ENCODE data around the gene UBA52.
"Not testable (repeated sequence)": the region's sequence is repeated elsewhere in the genome, so short reads cannot be mapped to it uniquely, and the experiment has no call there.

Gene UBA52

GRCh38 chr19:18593367-18594095 is 21.9 kb downstream of the UBA52 start:
- DNase-seq = no peak

DNA sequence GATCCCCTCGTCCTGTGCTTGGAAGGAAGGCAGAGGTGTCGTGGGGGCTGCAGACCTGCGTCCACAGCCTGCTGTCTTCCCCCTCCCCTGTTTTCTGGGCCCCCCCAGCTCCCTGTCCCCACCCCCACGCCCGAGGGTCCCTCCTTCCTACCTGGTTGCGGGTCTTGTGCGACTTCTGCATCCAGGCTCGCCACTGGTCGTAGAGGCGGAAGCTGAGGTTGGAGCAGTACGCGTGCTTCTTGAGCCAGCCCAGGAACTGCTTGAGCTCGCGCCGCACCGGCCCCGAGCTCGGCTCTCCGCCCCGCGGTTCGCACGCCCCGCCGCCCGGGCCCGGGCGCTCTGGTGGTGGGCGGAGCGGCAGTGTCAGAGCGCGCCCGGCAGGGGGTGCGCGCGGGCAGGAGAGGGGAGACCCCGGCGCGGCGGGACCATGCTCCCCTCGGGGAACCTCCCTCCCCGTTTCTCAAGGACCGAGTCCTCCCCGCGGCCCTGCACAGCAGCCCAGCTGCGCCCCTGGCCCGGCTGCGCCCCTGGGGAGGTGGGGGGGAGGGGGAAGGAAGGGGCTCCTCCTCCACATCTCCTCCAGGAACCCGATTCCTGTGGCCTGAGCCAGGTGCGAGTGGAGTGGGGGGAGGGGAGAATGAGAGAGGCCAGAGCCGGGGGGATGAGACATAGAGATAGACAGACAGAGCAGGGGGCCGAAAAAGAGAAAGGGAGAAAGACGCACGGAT is 22.6 kb downstream of the UBA52 start:
- DNase-seq = peak; percentile 38

DNA sequence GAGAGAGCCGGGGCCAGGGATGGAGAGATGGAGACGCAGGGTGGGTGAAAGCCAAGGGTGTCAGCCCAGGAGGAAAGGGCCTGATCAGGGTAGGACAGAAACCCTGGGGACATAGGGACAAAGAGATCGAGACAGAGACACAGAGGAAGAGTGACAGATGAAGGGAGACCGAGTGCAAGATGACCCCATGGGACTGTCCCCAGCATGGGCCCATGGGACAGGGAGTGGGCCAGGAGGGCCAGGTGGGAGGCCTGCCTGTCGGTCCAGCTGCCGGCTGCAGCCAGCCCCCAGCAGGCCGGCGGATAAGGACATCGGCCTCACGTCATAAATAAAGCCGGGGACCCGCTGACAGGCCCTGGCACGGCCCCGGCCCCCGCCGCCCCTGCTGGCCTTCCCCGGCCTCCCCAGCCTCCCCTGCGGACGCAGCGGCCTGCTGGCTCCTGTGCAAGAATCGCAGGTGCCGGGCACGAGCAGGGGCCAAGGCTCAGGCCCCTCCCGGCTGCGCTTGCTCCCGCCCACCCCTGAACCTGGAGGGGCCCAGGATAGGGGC is 23.2 kb downstream of the UBA52 start:
- DNase-seq = no peak

- DNase-seq = no peak
These were observed 23.8 kb downstream of the UBA52 start for GRCh38 chr19:18595475-18595874.

- peak; percentile 9 for DNase-seq
These were observed 25.1 kb downstream of the UBA52 start for GRCh38 chr19:18596752-18597157.

GRCh38 chr19:18597809-18598660 is 26.4 kb downstream of the UBA52 start:
- DNase-seq = no peak

- DNase-seq = no peak
These were observed 27.8 kb downstream of the UBA52 start for GRCh38 chr19:18599485-18599884.

GRCh38 chr19:18600692-18601397 is 29.2 kb downstream of the UBA52 start:
- not testable (repeated sequence) for DNase-seq

DNA sequence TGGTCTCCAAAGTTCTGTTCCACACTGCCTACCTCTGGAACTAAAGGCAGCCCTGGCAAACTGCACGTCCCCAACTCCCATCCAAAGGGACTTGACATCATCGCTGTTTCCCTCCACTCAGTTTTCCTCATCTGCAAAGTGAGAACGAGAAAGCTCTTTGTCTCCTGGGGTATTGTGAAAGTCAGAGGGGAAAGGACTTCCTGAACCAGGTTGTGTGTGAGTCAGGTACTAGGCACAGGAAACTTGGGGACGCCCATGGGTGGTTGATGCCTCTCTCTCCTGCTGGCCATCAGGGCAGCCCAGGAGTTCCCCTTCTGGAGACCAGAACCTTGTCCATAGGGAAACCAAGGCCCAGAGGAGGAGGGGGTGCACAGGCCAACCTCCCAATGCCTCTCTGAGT is 30.2 kb downstream of the UBA52 start:
- DNase-seq = no peak

DNA sequence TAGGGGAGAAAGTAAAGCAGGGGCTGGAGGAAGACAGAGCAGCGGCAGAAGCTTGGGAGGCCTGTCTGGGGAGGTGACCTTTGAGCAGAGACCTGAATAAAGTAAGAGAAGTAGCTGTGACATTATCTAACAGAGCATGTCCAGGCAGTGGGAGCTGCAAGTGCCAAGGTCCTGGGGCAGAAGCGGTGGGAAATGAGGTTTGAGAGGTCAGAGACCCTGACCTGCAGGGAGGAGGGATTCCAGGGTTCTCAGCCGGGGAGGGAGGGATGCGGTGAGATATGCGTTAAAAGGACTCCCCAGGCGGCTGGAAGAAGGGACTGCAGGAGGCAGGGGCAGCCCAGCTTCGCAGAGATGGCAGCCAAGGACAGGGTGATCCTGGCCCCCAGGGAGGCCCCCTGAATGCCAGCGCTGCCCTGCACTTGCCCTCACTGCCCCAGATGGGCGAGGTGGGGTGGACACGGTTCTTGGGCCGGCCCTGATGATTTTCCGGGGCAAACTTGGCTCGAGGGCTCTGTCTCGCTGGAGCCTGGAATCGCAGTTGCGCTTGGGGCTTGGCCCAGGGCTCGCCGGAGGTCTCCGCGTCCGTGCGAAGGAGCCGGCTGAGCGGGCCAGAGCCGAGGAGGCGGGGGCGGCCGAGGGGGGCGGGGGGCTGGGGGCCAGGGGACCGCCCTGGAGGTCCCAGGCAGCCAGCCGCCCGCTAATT is 31.7 kb downstream of the UBA52 start:
- no peak for DNase-seq

GRCh38 chr19:18603958-18604819 is 32.5 kb downstream of the UBA52 start:
- no peak for DNase-seq

- no peak for DNase-seq
These were observed 33.1 kb downstream of the UBA52 start for GRCh38 chr19:18604820-18605159.

DNA sequence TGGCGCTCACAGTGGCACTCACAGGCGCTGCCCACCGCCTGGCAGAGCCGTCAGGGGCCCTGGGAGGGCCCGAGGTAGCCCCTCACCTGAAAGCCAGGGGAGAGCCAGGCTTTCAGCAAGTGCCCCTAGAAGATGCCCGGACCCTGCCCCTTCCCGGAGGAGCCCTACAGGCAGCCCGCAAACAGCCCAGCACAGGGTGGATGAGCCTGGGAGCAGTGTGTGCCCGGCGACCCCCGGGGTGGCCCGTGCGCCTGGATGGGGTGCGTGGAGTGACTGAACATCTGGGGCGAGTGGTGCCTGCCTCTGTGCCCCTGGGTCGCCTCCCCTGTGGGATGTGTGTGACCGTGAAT is 33.5 kb downstream of the UBA52 start:
- DNase-seq = no peak

- DNase-seq = no peak
These were observed 34.1 kb downstream of the UBA52 start for GRCh38 chr19:18605546-18606280.

DNA sequence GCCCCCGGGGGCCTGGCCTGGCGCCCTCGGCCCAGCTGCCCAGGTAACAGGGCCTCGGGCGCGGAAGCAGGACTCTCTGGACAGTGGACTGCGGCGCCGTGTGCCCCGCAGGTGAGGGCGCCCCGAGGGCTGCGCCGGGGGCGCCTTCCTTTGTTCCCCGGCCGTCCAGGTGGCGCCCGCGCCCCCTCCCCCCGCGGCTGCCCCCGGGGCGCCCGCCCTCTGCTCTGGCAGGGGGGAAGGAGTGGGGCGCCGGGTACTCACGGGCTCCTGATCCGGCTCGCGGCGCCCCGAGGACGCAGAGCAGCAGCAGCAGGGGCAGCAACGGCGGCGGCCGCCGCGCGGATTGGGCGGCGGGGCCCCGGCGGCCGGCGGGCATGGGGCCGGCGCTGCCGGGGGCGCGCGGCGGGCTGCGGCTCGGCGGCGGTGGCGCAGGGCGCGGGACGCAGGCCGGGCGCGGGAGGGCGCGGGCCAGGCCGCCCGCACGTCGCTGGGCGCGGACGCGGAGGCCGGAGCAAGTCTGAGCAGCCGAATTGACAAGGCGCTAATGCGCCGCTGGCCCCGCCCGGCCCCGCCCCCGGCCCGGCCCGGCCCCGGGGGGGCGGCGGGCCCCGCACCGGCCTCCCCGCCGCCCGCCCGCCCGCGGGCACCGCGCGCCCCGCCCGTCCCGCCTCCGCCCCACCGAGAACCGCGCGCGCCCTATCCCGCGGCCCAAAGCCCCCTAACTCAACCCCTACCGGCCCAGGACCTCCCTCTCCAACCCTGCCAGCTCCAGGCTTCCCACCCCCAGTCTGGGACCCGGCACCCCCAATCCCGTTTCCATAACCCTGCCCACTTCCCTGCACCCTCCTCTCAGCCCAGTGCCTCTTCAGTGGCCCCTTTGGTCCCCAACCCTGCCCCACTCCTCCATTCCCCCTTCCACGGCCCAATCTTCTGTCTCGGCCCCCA is 34.9 kb downstream of the UBA52 start, which contains the start of gene CRLF1:
CRLF1 (minus strand) TSS at position 519 of the 945 bp plus-strand sequence; CDS start at position 376, 143 bp downstream.
- DNase-seq = no peak

DNA sequence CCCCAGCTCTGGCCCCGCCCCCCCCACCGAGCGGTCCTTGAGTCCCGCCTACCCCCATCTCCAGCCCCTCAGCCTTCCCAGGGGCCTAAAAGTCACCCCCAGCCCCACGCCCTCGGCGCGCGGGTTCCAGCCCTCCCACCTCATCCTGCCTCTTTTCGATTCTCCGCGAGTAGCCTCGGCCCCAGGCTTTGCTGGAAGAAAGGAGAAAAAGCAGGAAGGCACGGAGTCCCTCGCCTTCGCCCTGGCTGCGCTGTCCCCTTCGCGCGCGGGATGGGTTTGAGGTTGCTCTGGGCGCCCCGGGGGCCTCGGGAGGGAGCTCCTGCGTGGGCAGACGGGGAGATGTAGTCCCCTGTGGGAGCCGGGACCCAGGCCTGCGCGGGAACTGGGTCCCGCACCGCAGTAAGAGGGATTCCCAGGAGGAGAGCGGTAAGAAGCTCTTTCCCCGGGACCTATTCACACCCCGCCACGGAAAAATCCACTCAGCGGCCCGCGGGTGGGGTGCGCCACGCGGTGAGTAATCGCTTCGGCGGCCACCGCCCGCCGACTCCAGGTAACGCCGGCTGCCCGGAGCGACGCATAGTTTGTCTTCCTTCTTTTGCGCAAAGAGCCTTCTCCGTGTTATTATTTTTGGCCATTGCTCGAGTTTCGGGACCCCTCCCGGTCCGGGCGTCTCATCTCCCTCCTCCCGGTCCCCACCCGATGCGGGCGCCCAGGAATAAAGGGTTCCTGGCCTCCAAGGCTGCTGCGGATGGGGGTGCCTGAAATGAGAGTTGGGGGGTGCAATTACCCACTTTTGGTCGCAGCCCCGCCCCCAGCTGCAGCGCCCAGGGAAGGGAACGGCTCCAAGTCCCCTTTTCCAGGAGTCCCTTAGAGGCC is 35.8 kb downstream of the UBA52 start:
- DNase-seq = no peak

GRCh38 chr19:18608102-18608804 is 36.6 kb downstream of the UBA52 start:
- DNase-seq = no peak

Data from NCI-H748 treated with DMSO at 0.1 percent for 48 hours (cell line).